ENCODE measurements around the gene UBE2J2. TPM values are rescaled to one million over a fixed set of nuclear protein-coding genes. Genes with fewer than 3 reads are reported as not detected.
A peak's percentile ranks its signal among the peaks of the same experiment; 100 is the strongest.

The UBE2J2 gene
- total and polyA plus RNA-seq, 2 of the 13 experiments (the other 11 are each of a cell fraction or from before 2014, with no cell fraction given) = 25.4 to 29.4 TPM

DNA sequence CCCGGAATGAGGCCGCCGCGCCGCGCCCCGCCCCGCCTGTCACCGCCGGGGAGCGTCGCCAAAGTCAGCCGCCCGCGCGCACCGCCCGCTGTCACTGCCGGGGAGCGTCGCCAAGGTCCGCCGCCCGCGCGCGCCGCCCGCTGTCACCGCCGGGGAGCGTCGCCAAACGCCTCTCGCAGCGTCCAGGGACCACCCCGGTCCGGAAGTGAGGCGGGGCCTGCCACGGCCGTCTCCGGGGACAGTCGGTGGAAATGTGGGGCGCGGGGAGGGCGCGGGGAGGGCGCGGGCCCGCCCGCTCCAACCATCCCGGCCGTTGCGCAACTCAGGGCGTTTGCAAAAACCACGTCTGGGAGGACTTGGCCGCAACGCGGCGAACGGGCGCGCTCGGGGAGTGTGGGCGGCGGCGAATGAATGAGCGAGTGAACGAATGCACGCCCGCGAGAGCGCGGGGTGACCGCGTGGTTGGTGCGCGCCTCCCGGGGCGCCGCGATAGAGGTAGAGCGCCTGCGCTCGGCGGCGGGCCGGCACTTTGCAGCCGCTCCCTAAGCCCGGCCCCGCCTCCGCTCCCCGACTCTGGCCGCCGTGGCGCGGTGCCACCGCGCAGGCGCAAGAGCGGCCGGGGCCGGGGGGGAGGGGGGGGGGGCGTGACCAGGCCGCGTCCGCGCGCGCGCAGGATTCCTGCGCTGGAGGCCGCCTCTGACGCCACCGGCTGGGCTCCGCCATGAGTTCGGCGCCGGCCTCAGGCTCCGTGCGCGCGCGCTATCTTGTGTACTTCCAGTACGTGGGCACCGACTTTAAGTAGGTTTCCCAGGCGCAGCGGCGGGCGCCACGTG lies 34.5 kb upstream of the UBE2J2 start, which contains the start of the genes ACAP3 and PUSL1 (continued):
- TF ChIP-seq, protein P1, sequence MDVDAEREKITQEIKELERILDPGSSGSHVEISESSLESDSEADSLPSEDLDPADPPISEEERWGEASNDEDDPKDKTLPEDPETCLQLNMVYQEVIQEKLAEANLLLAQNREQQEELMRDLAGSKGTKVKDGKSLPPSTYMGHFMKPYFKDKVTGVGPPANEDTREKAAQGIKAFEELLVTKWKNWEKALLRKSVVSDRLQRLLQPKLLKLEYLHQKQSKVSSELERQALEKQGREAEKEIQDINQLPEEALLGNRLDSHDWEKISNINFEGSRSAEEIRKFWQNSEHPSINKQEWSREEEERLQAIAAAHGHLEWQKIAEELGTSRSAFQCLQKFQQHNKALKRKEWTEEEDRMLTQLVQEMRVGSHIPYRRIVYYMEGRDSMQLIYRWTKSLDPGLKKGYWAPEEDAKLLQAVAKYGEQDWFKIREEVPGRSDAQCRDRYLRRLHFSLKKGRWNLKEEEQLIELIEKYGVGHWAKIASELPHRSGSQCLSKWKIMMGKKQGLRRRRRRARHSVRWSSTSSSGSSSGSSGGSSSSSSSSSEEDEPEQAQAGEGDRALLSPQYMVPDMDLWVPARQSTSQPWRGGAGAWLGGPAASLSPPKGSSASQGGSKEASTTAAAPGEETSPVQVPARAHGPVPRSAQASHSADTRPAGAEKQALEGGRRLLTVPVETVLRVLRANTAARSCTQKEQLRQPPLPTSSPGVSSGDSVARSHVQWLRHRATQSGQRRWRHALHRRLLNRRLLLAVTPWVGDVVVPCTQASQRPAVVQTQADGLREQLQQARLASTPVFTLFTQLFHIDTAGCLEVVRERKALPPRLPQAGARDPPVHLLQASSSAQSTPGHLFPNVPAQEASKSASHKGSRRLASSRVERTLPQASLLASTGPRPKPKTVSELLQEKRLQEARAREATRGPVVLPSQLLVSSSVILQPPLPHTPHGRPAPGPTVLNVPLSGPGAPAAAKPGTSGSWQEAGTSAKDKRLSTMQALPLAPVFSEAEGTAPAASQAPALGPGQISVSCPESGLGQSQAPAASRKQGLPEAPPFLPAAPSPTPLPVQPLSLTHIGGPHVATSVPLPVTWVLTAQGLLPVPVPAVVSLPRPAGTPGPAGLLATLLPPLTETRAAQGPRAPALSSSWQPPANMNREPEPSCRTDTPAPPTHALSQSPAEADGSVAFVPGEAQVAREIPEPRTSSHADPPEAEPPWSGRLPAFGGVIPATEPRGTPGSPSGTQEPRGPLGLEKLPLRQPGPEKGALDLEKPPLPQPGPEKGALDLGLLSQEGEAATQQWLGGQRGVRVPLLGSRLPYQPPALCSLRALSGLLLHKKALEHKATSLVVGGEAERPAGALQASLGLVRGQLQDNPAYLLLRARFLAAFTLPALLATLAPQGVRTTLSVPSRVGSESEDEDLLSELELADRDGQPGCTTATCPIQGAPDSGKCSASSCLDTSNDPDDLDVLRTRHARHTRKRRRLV (CRISPR knock-in tag; IDR thresholded peaks at IDR 0.05) = no peak
- no peak for TF ChIP-seq PRMT3 (CRISPR knock-in tag; IDR thresholded peaks at IDR 0.05; ENCODE audit: borderline replicate concordance, low read depth)
- TF ChIP-seq POLR2AphosphoS2 (IDR thresholded peaks at IDR 0.05; ENCODE audit: low read depth, low read length) = no peak
- TF ChIP-seq ZNF773 (CRISPR knock-in tag; IDR thresholded peaks at IDR 0.05; ENCODE audit: borderline replicate concordance) = 0 out of 2 replicates have a peak, but pooled peaks have one; percentile 36
- TF ChIP-seq, protein P2, sequence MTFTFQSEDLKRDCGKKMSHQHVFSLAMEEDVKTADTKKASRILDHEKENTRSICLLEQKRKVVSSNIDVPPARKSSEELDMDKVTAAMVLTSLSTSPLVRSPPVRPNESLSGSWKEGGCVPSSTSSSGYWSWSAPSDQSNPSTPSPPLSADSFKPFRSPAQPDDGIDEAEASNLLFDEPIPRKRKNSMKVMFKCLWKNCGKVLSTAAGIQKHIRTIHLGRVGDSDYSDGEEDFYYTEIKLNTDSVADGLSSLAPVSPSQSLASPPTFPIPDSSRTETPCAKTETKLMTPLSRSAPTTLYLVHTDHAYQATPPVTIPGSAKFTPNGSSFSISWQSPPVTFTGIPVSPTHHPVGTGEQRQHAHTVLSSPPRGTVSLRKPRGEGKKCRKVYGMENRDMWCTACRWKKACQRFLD (CRISPR knock-in tag; IDR thresholded peaks at IDR 0.05; ENCODE audit: borderline replicate concordance) = no peak
- TF ChIP-seq SETDB1 (CRISPR knock-in tag; IDR thresholded peaks at IDR 0.05; ENCODE audit: borderline replicate concordance) = no peak
- no peak; the same call in 1 of the 2 replicates for TF ChIP-seq ZNF598 (CRISPR knock-in tag; IDR thresholded peaks at IDR 0.05; ENCODE audit: borderline replicate concordance)
- no peak for TF ChIP-seq MLLT10 (CRISPR knock-in tag; IDR thresholded peaks at IDR 0.05)
- TF ChIP-seq SATB2 (CRISPR knock-in tag; IDR thresholded peaks at IDR 0.05) = no peak
- TF ChIP-seq ZNF180 (CRISPR knock-in tag; IDR thresholded peaks at IDR 0.05; ENCODE audit: borderline replicate concordance, low read depth) = no peak
- TF ChIP-seq SSRP1 (CRISPR knock-in tag; IDR thresholded peaks at IDR 0.05) = no peak
- no peak for TF ChIP-seq PRPF4 (IDR thresholded peaks at IDR 0.05; ENCODE audit: low read depth, low read length, poor library complexity, severe bottlenecking)
- no peak; the same call in 1 of the 2 replicates for TF ChIP-seq ZSCAN25 (CRISPR knock-in tag; IDR thresholded peaks at IDR 0.05)
- TF ChIP-seq GABPB1 (CRISPR knock-in tag; IDR thresholded peaks at IDR 0.05) = peak; percentile 86
- no peak for TF ChIP-seq NONO (IDR thresholded peaks at IDR 0.05)
- TF ChIP-seq NONO (CRISPR knock-in tag; conservative IDR thresholded peaks at IDR 0.05) = peak; percentile 45; the same call in 1 of the 2 replicates
- no peak for TF ChIP-seq FOXP1 (IDR thresholded peaks at IDR 0.05)
- no peak for TF ChIP-seq FOXP1 (CRISPR knock-in tag; IDR thresholded peaks at IDR 0.05)
- TF ChIP-seq ZSCAN20 (CRISPR knock-in tag; IDR thresholded peaks at IDR 0.05; ENCODE audit: borderline replicate concordance) = peak; percentile 44; the same call in 1 of the 2 replicates
- no peak for TF ChIP-seq SCMH1 (CRISPR knock-in tag; IDR thresholded peaks at IDR 0.05; ENCODE audit: borderline replicate concordance)
- TF ChIP-seq ZFY (CRISPR knock-in tag; IDR thresholded peaks at IDR 0.05) = peak; percentile 75
- TF ChIP-seq CBFB (CRISPR knock-in tag; IDR thresholded peaks at IDR 0.05) = 0 out of 2 replicates have a peak, but pooled peaks have one; percentile 22
- no peak; the same call in 1 of the 2 replicates for TF ChIP-seq ZNF558 (CRISPR knock-in tag; IDR thresholded peaks at IDR 0.05; ENCODE audit: borderline replicate concordance)
- no peak for TF ChIP-seq ZC3H4 (CRISPR knock-in tag; IDR thresholded peaks at IDR 0.05; ENCODE audit: borderline replicate concordance)
- no peak for TF ChIP-seq REXO4 (CRISPR knock-in tag; IDR thresholded peaks at IDR 0.05; ENCODE audit: borderline replicate concordance)
- no peak for TF ChIP-seq ZBTB8A (CRISPR knock-in tag; IDR thresholded peaks at IDR 0.05; ENCODE audit: borderline replicate concordance, low read depth)

Measured in HepG2 (cell line).